IMR-90 (cell line): ENCODE measurements around the gene CITED2. TPM values are rescaled to one million over a fixed set of nuclear protein-coding genes. Genes with fewer than 3 reads are reported as not detected.

Experiments
- ATAC-seq: fragments of 200-7000 bp; cut with Tn5 transposase; 2 replicates; pipeline ENCODE4 v1.9.1; 2020; ENCODE audit warnings: low read depth, mild to moderate bottlenecking, moderate library complexity
- BruUV-seq: library from RNA; stranded (reverse); fragments of 400-500 nt; replicated peaks from 2 replicates; lab custom pipeline; 2021; lab: Mats Ljungman, UMichigan
- CTCF ChIA-PET: fragments of 300-600 bp; formaldehyde crosslinking; extraction: SDS; loops from one replicate; lab custom pipeline; 2021; ENCODE audit warnings: antibody characterized with exemption; lab: Yijun Ruan, JAX
- POLR2A ChIA-PET: fragments of 300-600 bp; sonication (Branson Sonifier 250); formaldehyde crosslinking; loops from one replicate; lab custom pipeline; 2022; ENCODE audit warnings: antibody characterized with exemption; ENCODE audit not compliant: unreplicated experiment; lab: Charles Lee
- DNase-seq: peaks from one replicate; pipeline ENCODE4 v3.0.0; 2013
- H2AFZ ChIP-seq: replicated peaks from 2 replicates; pipeline ENCODE3; 2013; ENCODE audit warnings: low read length, mild to moderate bottlenecking; ENCODE audit not compliant: poor library complexity
- H2AK5ac ChIP-seq: 2 replicates; pipeline ENCODE4 v1.6.1; 2013; ENCODE audit warnings: low read depth, low read length, inconsistent platforms
- H2AK9ac ChIP-seq: replicated peaks from 2 replicates; pipeline ENCODE3; 2013; ENCODE audit warnings: mild to moderate bottlenecking, low read depth, low read length, moderate library complexity; ENCODE audit not compliant: poor library complexity
- H2BK120ac ChIP-seq: 2 replicates; pipeline ENCODE4 v1.6.1; 2013; ENCODE audit warnings: low read depth, low read length, inconsistent platforms
- H2BK15ac ChIP-seq: 3 replicates; pipeline ENCODE4 v1.6.1; 2013; ENCODE audit warnings: low read depth, low read length, inconsistent platforms
- H2BK20ac ChIP-seq: 2 replicates; pipeline ENCODE4 v1.6.1; 2013; ENCODE audit warnings: low read depth, mild to moderate bottlenecking, inconsistent platforms, low read length, moderate library complexity
- H2BK5ac ChIP-seq: 2 replicates; pipeline ENCODE4 v1.6.1; 2013; ENCODE audit warnings: mild to moderate bottlenecking, low read depth, low read length, inconsistent platforms; ENCODE audit not compliant: poor library complexity, severe bottlenecking
- H3K14ac ChIP-seq: replicated peaks from 2 replicates; pipeline ENCODE4 v1.6.1; 2013; ENCODE audit warnings: low read depth, low read length, inconsistent platforms
- H3K18ac ChIP-seq: 2 replicates; pipeline ENCODE4 v1.6.1; 2013; ENCODE audit warnings: low read depth, low read length, control low read depth
- H3K23ac ChIP-seq: 2 replicates; pipeline ENCODE4 v1.6.1; 2013; ENCODE audit warnings: low read depth, low read length, inconsistent platforms
- H3K27ac ChIP-seq: 2 replicates; pipeline ENCODE4 v1.5.1; 2013; ENCODE audit warnings: mild to moderate bottlenecking, control low read depth, low read length; ENCODE audit not compliant: insufficient read depth
- H3K27me3 ChIP-seq: 2 replicates; pipeline ENCODE4 v1.6.1; 2013; ENCODE audit warnings: low read length; ENCODE audit not compliant: control insufficient read depth, insufficient read depth
- H3K36me3 ChIP-seq: 2 replicates; pipeline ENCODE4 v1.6.1; 2013; ENCODE audit warnings: low read length, mixed read lengths; ENCODE audit not compliant: control insufficient read depth, insufficient read depth
- H3K4ac ChIP-seq: 2 replicates; pipeline ENCODE4 v1.6.1; 2013; ENCODE audit warnings: low read depth, low read length, inconsistent platforms
- H3K4me1 ChIP-seq: 2 replicates; pipeline ENCODE4 v1.6.1; 2013; ENCODE audit warnings: low read length, mixed read lengths; ENCODE audit not compliant: control insufficient read depth, insufficient read depth
- H3K4me2 ChIP-seq: 2 replicates; pipeline ENCODE4 v1.6.1; 2013; ENCODE audit warnings: low read depth, mild to moderate bottlenecking, control low read depth, low read length, moderate library complexity
- H3K4me3 ChIP-seq: 2 replicates; pipeline ENCODE4 v1.5.1; 2013; ENCODE audit warnings: low read depth, mild to moderate bottlenecking, control low read depth, low read length, moderate library complexity; ENCODE audit not compliant: insufficient read depth
- H3K56ac ChIP-seq: 2 replicates; pipeline ENCODE4 v1.6.1; 2013; ENCODE audit warnings: low read length, inconsistent platforms; ENCODE audit not compliant: insufficient read depth; ENCODE audit errors: extremely low read depth
- H3K79me1 ChIP-seq, 2 experiments: 2 replicates each; pipeline ENCODE4 v1.6.1; 2013; ENCODE audit warnings: low read length in 2 of 2, inconsistent platforms in 1 of 2, low read depth in 1 of 2
- H3K9ac ChIP-seq: 2 replicates; pipeline ENCODE4 v1.6.1; 2013; ENCODE audit warnings: low read depth, low read length, control low read depth
- H3K9me1 ChIP-seq: 2 replicates; pipeline ENCODE4 v1.6.1; 2013; ENCODE audit warnings: low read length, inconsistent platforms; ENCODE audit not compliant: insufficient read depth
- H3K9me3 ChIP-seq: 2 replicates; pipeline ENCODE4 v1.6.1; 2013; ENCODE audit warnings: low read length; ENCODE audit not compliant: control insufficient read depth, insufficient read depth
- H4K20me1 ChIP-seq: 2 replicates; pipeline ENCODE4 v1.6.1; 2013; ENCODE audit warnings: low read length, inconsistent platforms; ENCODE audit not compliant: insufficient read depth
- H4K5ac ChIP-seq: 2 replicates; pipeline ENCODE4 v1.6.1; 2013; ENCODE audit warnings: mild to moderate bottlenecking, low read depth, low read length, control low read depth
- H4K8ac ChIP-seq, 2 experiments: 2 replicates each; pipeline ENCODE4 v1.6.1; 2013; ENCODE audit warnings: low read depth in 2 of 2, low read length in 2 of 2, control low read depth in 1 of 2, inconsistent platforms in 1 of 2
- H4K91ac ChIP-seq: 2 replicates; pipeline ENCODE4 v1.6.1; 2013; ENCODE audit warnings: low read depth, low read length, inconsistent platforms; ENCODE audit not compliant: insufficient read depth
- BHLHE40 ChIP-seq: fragments of 150-350 bp; IDR thresholded peaks from 2 replicates; pipeline ENCODE4 v1.6.1; 2016; ENCODE audit warnings: mild to moderate bottlenecking, low read depth, low read length
- CTCF ChIP-seq: conservative IDR thresholded peaks from 2 replicates; pipeline ENCODE4 v1.5.1; 2012; ENCODE audit warnings: mild to moderate bottlenecking, low read depth, low read length, improper control_type of control experiment
- MAFK ChIP-seq: IDR thresholded peaks from 2 replicates; pipeline ENCODE4 v1.6.1; 2012; ENCODE audit warnings: low read depth, low read length, improper control_type of control experiment
- MAZ ChIP-seq: IDR thresholded peaks from 2 replicates; pipeline ENCODE4 v1.6.1; 2012; ENCODE audit warnings: low read depth, mild to moderate bottlenecking, low read length, improper control_type of control experiment, moderate library complexity, borderline replicate concordance
- MXI1 ChIP-seq: IDR thresholded peaks from 2 replicates; pipeline ENCODE4 v1.6.1; 2012; ENCODE audit warnings: low read depth, mild to moderate bottlenecking, low read length, moderate library complexity, borderline replicate concordance
- NFE2L2 ChIP-seq: fragments of 150-350 bp; IDR thresholded peaks from 2 replicates; pipeline ENCODE4 v1.6.1; 2016; ENCODE audit warnings: low read depth, mild to moderate bottlenecking, low read length
- POLR2A ChIP-seq: IDR thresholded peaks from 2 replicates; pipeline ENCODE4 v1.6.1; 2012; ENCODE audit warnings: mild to moderate bottlenecking, low read depth, low read length
- RAD21 ChIP-seq: IDR thresholded peaks from 2 replicates; pipeline ENCODE4 v1.6.1; 2012; ENCODE audit warnings: low read length, improper control_type of control experiment
- RFX5 ChIP-seq: IDR thresholded peaks from 2 replicates; pipeline ENCODE4 v1.8.0; 2012; ENCODE audit warnings: low read depth, mild to moderate bottlenecking, low read length, moderate library complexity
- WGBS, 2 experiments: methylation state at CpG; one replicate each; pipeline versions ENCODE4 v1.1.5 to v1.1.7; 2013; ENCODE audit warnings: missing lambda C conversion rate in 2 of 2; ENCODE audit not compliant: insufficient read length in 1 of 2; ENCODE audit errors: extremely low coverage in 2 of 2; 5-methylcytosine and 5-hydroxymethylcytosine counted together
- dilution Hi-C: fragments of 300-500 bp; cut with HindIII; formaldehyde crosslinking; loops from one replicate; pipeline ENCODE4 v1.14.3; 2018; ENCODE audit warnings: low sequenced_read_pairs; ENCODE audit not compliant: unreplicated experiment
- in situ Hi-C: fragments of 300-500 bp; cut with MboI; formaldehyde crosslinking; loops from 3 replicates; pipeline ENCODE4 v1.14.3; 2019; ENCODE audit warnings: low sequenced_read_pairs, inconsistent platforms, mixed read lengths
- intact Hi-C: fragments of 100-400 bp; cut with micrococcal nuclease; formaldehyde crosslinking; loops from 2 replicates; pipeline ENCODE4 v1.10.0; 2022
- polyA plus RNA-seq, 3 experiments: library from polyadenylated mRNA; depleted of rRNA; stranded (reverse); fragments of >200 nt; gene quantifications; 2 replicates each; pipeline ENCODE4 v1.2.3, GENCODE V29; 2012; ENCODE audit warnings: low replicate concordance in 1 of 3
- total RNA-seq: library from RNA; depleted of rRNA; stranded (reverse); fragments of >200 nt; gene quantifications from 2 replicates; pipeline ENCODE4 v1.2.3, GENCODE V29; 2012

Gene CITED2
- total and polyA plus RNA-seq, 2 of the 4 experiments (the other 2 are of a cell fraction) = 163 to 483 TPM

GRCh38 chr6:139364982-139365379, 9.5 kb downstream of the CITED2 start:
- ChIA-PET POLR2A (no interaction called here), CTCF (interaction anchor here (0.6 to 2.1 kb wide), 5 partner anchors 135 to 240 kb away, joined by 3 to 25 read pairs (median 8); no protein-coding TSS in a partner anchor)
- Histone ChIP-seq H2BK120ac (no peak overlapping the region), H3K4me1 (peaks cover 7% of the 10 kb centered on the region), H3K9me3 (no peaks in the 10 kb centered on the region), H2AK5ac (no peak overlapping the region), H4K8ac (no peak overlapping the region), H3K79me1 (peaks cover 0 to 3% of the 10 kb centered on the region in 2 experiments; a peak in 1 of 4 replicates), H2BK5ac (no peak overlapping the region), H3K36me3 (no peaks in the 10 kb centered on the region), H2BK20ac (no peak overlapping the region), H2AK9ac (no peak overlapping the region), H4K91ac (no peak overlapping the region), H3K4me3 (no peak overlapping the region), H3K14ac (no peak overlapping the region), H3K9me1 (no peaks in the 10 kb centered on the region), H3K18ac (no peak overlapping the region), H3K56ac (no peak overlapping the region), H4K5ac (no peak overlapping the region), H3K27ac (no peak overlapping the region), H3K4me2 (no peak overlapping the region), H3K23ac (no peak overlapping the region), H3K9ac (no peak overlapping the region), H2BK15ac (no peak overlapping the region), H3K4ac (no peak overlapping the region), H2AFZ (no peak overlapping the region), H3K27me3 (no peaks in the 10 kb centered on the region), H4K20me1 (no peaks in the 10 kb centered on the region)
- WGBS, 2 experiments = 57% methylated on average over 1 of the region's 3 CpGs; no CpG with 5 or more reads in 1 of the 2 experiments
- no peak for ATAC-seq
- intact Hi-C loops = loop anchor here (1.0 to 10.0 kb wide), 8 partner anchors 135 to 770 kb away; partner anchors contain the start of genes HECA and REPS1
- in situ Hi-C loops = loop anchor here (5.0 to 25.0 kb wide), 3 partner anchors 548 to 1547 kb away; partner anchors contain the start of gene PERP
- DNase-seq = no peak
- TF ChIP-seq POLR2A = no peak
- TF ChIP-seq MAFK = peak; percentile 66
- no peak for TF ChIP-seq RAD21
- TF ChIP-seq RFX5 = no peak
- no peak for TF ChIP-seq MAZ
- TF ChIP-seq NFE2L2 = 0 out of 2 replicates have a peak, but pooled peaks have one; percentile 56
- no peak for TF ChIP-seq BHLHE40
- TF ChIP-seq MXI1 = no peak
- TF ChIP-seq CTCF = no peak
- dilution Hi-C loops = no loop called here
- BruUV-seq = no TSS peak
